Vagina (tissue), 2 donors: ENCODE data around the gene MAPK1IP1L. TPM values are rescaled to one million over a fixed set of nuclear protein-coding genes. Genes with fewer than 3 reads are reported as not detected.

Experiments
- DNase-seq, 2 donors: peaks; one replicate each; pipeline ENCODE4 v3.0.0-alpha.2; 2017; ENCODE audit errors: extremely low spot score in 2 of 2
- H3K27ac ChIP-seq: fragments of 200-600 bp; sonication (generic); one replicate; pipeline ENCODE4 v1.5.1; 2019
- H3K27me3 ChIP-seq: fragments of 200-600 bp; sonication (generic); one replicate; pipeline ENCODE4 v1.5.1; 2019
- H3K36me3 ChIP-seq, 2 donors: fragments of 200-600 bp; sonication (generic); one replicate each; pipeline ENCODE4 v1.5.1; 2017 to 2019
- H3K4me1 ChIP-seq: fragments of 200-600 bp; sonication (generic); one replicate; pipeline ENCODE4 v1.5.1; 2019
- H3K4me3 ChIP-seq, 2 donors: fragments of 200-600 bp; sonication (generic); 1 replicate in 1 of 2; 2 replicates in 1 of 2; pipeline ENCODE4 v1.5.1; 2016 to 2019
- H3K9me3 ChIP-seq: fragments of 200-600 bp; sonication (generic); one replicate; pipeline ENCODE4 v1.5.1; 2019
- POLR2A ChIP-seq, 2 donors: fragments of 450-650 bp; IDR thresholded peaks; one replicate each; pipeline ENCODE4 v1.6.1; 2017; ENCODE audit warnings: antibody characterized with exemption in 2 of 2, mild to moderate bottlenecking in 2 of 2, moderate library complexity in 2 of 2
- POLR2AphosphoS5 ChIP-seq, 2 donors: sonication (generic); formaldehyde crosslinking; IDR thresholded peaks; one replicate each; pipeline ENCODE4 v1.9.0; 2017; ENCODE audit warnings: antibody characterized with exemption in 2 of 2, mild to moderate bottlenecking in 2 of 2, low read depth in 1 of 2; ENCODE audit not compliant: insufficient read depth in 1 of 2
- intact Hi-C: fragments of 100-400 bp; cut with DNase I; formaldehyde crosslinking; loops from one replicate; pipeline ENCODE4 v1.15.1; 2023
- total RNA-seq: library from RNA; depleted of rRNA; stranded (reverse); fragments of >200 nt; gene quantifications from one replicate; pipeline ENCODE4 v1.2.3, GENCODE V29; 2016
- TF ChIP-seq, protein P1 (sequence below), 3 experiments: fragments of 450-650 bp in 2 of 3; fragments of 200-600 bp in 1 of 3; sonication (generic) in 1 of 3; IDR thresholded peaks; one replicate each; pipeline ENCODE4 v1.5.1; 2017 to 2019; ENCODE audit warnings: antibody characterized with exemption in 3 of 3, mild to moderate bottlenecking in 2 of 3, moderate library complexity in 2 of 3

MAPK1IP1L gene
- total RNA-seq, 1 donor from 2014 or later, result 39.3 TPM

DNA sequence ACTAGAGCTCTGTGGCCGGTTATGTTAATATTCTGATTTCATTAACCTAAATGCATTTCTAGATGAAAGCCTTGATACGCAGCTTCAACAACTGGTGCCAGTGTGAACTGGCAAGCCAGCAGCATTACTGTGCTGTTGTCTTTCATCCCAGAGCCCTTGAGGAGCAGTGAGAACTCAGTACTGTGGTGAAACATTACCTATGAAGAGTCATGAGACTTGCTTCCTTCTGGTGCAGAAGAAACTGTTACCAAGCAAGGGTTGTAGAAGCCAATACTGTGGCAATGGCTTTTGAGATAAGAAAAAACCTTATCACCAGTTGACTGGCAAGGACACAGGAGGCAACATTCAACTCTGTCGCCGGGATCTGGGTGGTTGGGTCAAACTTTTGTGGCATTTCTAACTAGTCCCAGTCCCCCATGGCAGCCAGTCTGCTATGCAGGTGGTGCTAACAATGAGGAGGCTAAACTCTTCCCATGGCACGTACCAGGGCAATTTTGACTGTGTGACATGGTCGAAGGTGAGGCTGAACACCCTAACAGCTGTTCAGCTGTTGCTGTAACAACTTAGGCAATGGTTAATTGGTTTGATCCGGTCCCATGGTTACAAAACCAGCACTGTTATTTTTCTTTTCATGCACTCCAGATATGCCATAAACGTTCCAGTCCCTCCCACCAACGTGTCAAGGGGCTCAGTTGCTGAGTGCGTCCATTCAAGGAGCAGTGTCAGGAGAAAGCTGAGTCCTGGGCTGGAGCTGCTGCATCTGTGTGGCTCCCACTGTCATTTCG lies 65.0 kb downstream of the MAPK1IP1L start:
- Histone ChIP-seq H3K9me3 (no peaks in the 10 kb centered on the region), H3K4me1 (peaks cover 40% of the 10 kb centered on the region)

GRCh38 chr14:55117803-55118441 lies 66.5 kb downstream of the MAPK1IP1L start:
- Histone ChIP-seq H3K9me3 (no peaks in the 10 kb centered on the region), H3K4me1 (peaks cover 55% of the 10 kb centered on the region), H3K4me3 (no peak overlapping the region), H3K27ac (peak overlapping the region; percentile 83), H3K36me3 (no peaks in the 10 kb centered on the region), H3K27me3 (no peaks in the 10 kb centered on the region)
- intact Hi-C loops, result no loop called here
- TF ChIP-seq, protein P1, sequence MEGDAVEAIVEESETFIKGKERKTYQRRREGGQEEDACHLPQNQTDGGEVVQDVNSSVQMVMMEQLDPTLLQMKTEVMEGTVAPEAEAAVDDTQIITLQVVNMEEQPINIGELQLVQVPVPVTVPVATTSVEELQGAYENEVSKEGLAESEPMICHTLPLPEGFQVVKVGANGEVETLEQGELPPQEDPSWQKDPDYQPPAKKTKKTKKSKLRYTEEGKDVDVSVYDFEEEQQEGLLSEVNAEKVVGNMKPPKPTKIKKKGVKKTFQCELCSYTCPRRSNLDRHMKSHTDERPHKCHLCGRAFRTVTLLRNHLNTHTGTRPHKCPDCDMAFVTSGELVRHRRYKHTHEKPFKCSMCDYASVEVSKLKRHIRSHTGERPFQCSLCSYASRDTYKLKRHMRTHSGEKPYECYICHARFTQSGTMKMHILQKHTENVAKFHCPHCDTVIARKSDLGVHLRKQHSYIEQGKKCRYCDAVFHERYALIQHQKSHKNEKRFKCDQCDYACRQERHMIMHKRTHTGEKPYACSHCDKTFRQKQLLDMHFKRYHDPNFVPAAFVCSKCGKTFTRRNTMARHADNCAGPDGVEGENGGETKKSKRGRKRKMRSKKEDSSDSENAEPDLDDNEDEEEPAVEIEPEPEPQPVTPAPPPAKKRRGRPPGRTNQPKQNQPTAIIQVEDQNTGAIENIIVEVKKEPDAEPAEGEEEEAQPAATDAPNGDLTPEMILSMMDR (IDR thresholded peaks at IDR 0.05), result no peak
- TF ChIP-seq POLR2AphosphoS5 (IDR thresholded peaks at IDR 0.05; ENCODE audit: insufficient read depth in 1 of 2, low read depth in 1 of 2), result peak in 1 of 2 donors; percentile 74
- no peak for TF ChIP-seq POLR2A (IDR thresholded peaks at IDR 0.05)
- no peak for DNase-seq

More for the DNA sequence above, 65.0 kb downstream of the MAPK1IP1L start:
- Histone ChIP-seq H3K27ac (no peak overlapping the region), H3K36me3 (no peaks in the 10 kb centered on the region), H3K27me3 (no peaks in the 10 kb centered on the region), H3K4me3 (no peak overlapping the region)
- no peak for DNase-seq
- intact Hi-C loops, result no loop called here
- TF ChIP-seq POLR2AphosphoS5 (IDR thresholded peaks at IDR 0.05; ENCODE audit: insufficient read depth in 1 of 2, low read depth in 1 of 2) (no peak), POLR2A (IDR thresholded peaks at IDR 0.05) (no peak)
- TF ChIP-seq, protein P1 (IDR thresholded peaks at IDR 0.05), result no peak

GRCh38 chr14:55118761-55119160 lies 67.3 kb downstream of the MAPK1IP1L start:
- DNase-seq, result no peak
- intact Hi-C loops, result no loop called here
- H3K4me1 ChIP-seq, result peaks cover 63% of the 10 kb centered on the region
- H3K27me3 ChIP-seq, result no peaks in the 10 kb centered on the region
- TF ChIP-seq, protein P1 (IDR thresholded peaks at IDR 0.05), result no peak
- peak in 1 of 2 donors; percentile 9 for TF ChIP-seq POLR2AphosphoS5 (IDR thresholded peaks at IDR 0.05; ENCODE audit: insufficient read depth in 1 of 2, low read depth in 1 of 2)
- peak overlapping the region; percentile 83 for H3K27ac ChIP-seq
- no peaks in the 10 kb centered on the region for H3K36me3 ChIP-seq
- no peak overlapping the region for H3K4me3 ChIP-seq
- no peaks in the 10 kb centered on the region for H3K9me3 ChIP-seq

Other genes with a start within 250 kb of the MAPK1IP1L start
- 22.1 TPM for gene GCH1, start 148.8 kb upstream of the MAPK1IP1L start, total RNA-seq
- gene WDHD1, start 24.5 kb upstream of the MAPK1IP1L start, total RNA-seq, result 3.2 TPM
- gene SOCS4, start 24.4 kb upstream of the MAPK1IP1L start, total RNA-seq, result 10.6 TPM
- 417 TPM for gene LGALS3, start 77.6 kb downstream of the MAPK1IP1L start, total RNA-seq
- 2.2 TPM for gene DLGAP5, start 139.9 kb downstream of the MAPK1IP1L start, total RNA-seq
- 24.6 TPM for gene FBXO34, start 219.8 kb downstream of the MAPK1IP1L start, total RNA-seq